Adrenal gland (tissue), 12 donors: ENCODE results near the gene PAPOLA. TPM values are rescaled to one million over a fixed set of nuclear protein-coding genes. Genes with fewer than 3 reads are reported as not detected.

Experiments used
- DNase-seq, 7 donors: peaks; one replicate each; pipeline ENCODE4 v3.0.0-alpha.2; 2019 to 2020
- H3K27ac ChIP-seq, 5 donors: fragments of 200-600 bp; sonication (generic) in 4 of 5; 1 replicate in 3 of 5; 2 replicates in 2 of 5; pipeline versions ENCODE4 v1.5.1 to v1.8.0; 2016 to 2020; ENCODE audit warnings: mild to moderate bottlenecking in 1 of 5
- H3K27me3 ChIP-seq: fragments of 200-600 bp; 2 replicates; pipeline ENCODE4 v1.8.0; 2021
- H3K36me3 ChIP-seq, 2 donors: fragments of 200-600 bp; replicated peaks in 1 of 2; 1 replicate in 1 of 2; 2 replicates in 1 of 2; pipeline versions ENCODE4 v1.5.1 to v1.8.0; 2018 to 2022
- H3K4me1 ChIP-seq, 2 donors: fragments of 200-600 bp; replicated peaks in 1 of 2; 1 replicate in 1 of 2; 2 replicates in 1 of 2; pipeline versions ENCODE4 v1.5.1 to v1.8.0; 2018 to 2021
- H3K4me3 ChIP-seq, 4 donors: fragments of 200-600 bp; sonication (generic) in 3 of 4; one replicate each; pipeline ENCODE4 v1.5.1; 2016 to 2018
- H3K9me3 ChIP-seq, 3 donors: fragments of 200-600 bp; sonication (generic) in 1 of 3; replicated peaks in 1 of 3; 1 replicate in 2 of 3; 2 replicates in 1 of 3; pipeline versions ENCODE4 v1.5.1 to v1.8.0; 2016 to 2021
- POLR2A ChIP-seq, 2 donors: fragments of 450-650 bp; IDR thresholded peaks; one replicate each; pipeline ENCODE4 v1.6.1; 2017; ENCODE audit warnings: antibody characterized with exemption in 2 of 2, mild to moderate bottlenecking in 2 of 2, moderate library complexity in 1 of 2
- WGBS, 4 donors: extraction: QIAGEN DNeasy Blood & Tissue Kit in 2 of 4; methylation state at CpG; one replicate each; pipeline versions ENCODE4 v1.1.5 to v1.1.7; 2013 to 2017; 5-methylcytosine and 5-hydroxymethylcytosine counted together
- intact Hi-C, 2 donors: fragments of 100-400 bp; cut with DNase I; formaldehyde crosslinking; loops; one replicate each; pipeline versions ENCODE4 v1.14.1 to v1.15.0; 2022 to 2023
- polyA plus RNA-seq, 3 donors: library from polyadenylated mRNA; stranded (reverse); fragments of 200-250 nt in 2 of 3; fragments of 350-450 nt in 1 of 3; fragmentation: Illumina TruSeq in 1 of 3; extraction: RNeasy Lipid Tissue Mini Kit (QIAGEN cat#74804) in 1 of 3; gene quantifications; one replicate each; pipeline ENCODE4 v1.2.3, GENCODE V29; 2013 to 2014
- total RNA-seq, 9 donors: library from RNA; depleted of rRNA in 4 of 9; stranded (reverse); fragments of >200 nt in 4 of 9; fragments of 120-200 nt in 1 of 9; fragmentation: NEBNext Ultra II Directional in 1 of 9; extraction: Animal tissue kit (Norgen Biotek cat#: 25700) in 1 of 9; gene quantifications; one replicate each; pipeline versions ENCODE4 v1.1.0 to v1.2.4, GENCODE V29; 2013 to 2023
- TF ChIP-seq, protein P1 (sequence below), 6 experiments: fragments of 450-650 bp in 4 of 6; fragments of 200-600 bp in 2 of 6; sonication (generic) in 1 of 6; IDR thresholded peaks; 1 replicate in 5 of 6; 2 replicates in 1 of 6; pipeline versions ENCODE4 v1.5.1 to v1.8.0; 2016 to 2021; ENCODE audit warnings: antibody characterized with exemption in 6 of 6, mild to moderate bottlenecking in 2 of 6, moderate library complexity in 1 of 6
- donor health status: healthy with polysubstance abuse.
- donor health status: Bipolar disorder and iron deficiency.
- donor health status: DM: yes; HTN: yes; CAD: no.
- donor health status: DM: no; HTN: no; CAD: no.
- donor health status: DM: no; HTN: no; CAD: no.
- donor health status: DM: yes; HTN: yes; CAD: no.

The PAPOLA gene
- total and polyA plus RNA-seq, 12 donors = 63.3 to 205 (median 156) TPM

DNA sequence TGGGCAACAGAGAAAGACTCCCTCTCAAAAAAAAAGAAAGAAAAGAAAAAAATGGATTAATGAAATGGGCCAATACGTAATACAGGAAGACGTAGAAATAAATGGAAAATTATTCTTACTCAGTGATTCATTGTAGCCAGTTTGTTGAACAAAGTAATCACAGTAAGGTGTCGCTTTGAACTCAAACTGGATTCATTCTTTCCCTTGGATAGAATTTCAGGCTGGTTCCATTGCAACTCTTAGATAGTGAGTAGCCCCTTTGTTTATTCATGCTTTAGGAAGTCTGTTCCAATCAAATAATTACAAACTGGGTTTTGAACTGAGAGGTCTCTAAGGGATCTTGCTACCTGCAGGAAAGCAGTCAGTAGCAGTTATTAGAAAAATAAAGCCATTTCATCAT is 42.3 kb upstream of the PAPOLA start:
- 85 to 97% (median 93%) methylated on average over 3 of the region's 3 CpGs for WGBS, 4 donors
- Histone ChIP-seq H3K4me1 (no peaks in the 10 kb centered on the region), H3K4me3 (no peak overlapping the region), H3K36me3 (no peaks in the 10 kb centered on the region), H3K27me3 (no peaks in the 10 kb centered on the region), H3K9me3 (no peaks in the 10 kb centered on the region), H3K27ac (no peak overlapping the region)
- intact Hi-C loops = no loop called here
- TF ChIP-seq, protein P1, sequence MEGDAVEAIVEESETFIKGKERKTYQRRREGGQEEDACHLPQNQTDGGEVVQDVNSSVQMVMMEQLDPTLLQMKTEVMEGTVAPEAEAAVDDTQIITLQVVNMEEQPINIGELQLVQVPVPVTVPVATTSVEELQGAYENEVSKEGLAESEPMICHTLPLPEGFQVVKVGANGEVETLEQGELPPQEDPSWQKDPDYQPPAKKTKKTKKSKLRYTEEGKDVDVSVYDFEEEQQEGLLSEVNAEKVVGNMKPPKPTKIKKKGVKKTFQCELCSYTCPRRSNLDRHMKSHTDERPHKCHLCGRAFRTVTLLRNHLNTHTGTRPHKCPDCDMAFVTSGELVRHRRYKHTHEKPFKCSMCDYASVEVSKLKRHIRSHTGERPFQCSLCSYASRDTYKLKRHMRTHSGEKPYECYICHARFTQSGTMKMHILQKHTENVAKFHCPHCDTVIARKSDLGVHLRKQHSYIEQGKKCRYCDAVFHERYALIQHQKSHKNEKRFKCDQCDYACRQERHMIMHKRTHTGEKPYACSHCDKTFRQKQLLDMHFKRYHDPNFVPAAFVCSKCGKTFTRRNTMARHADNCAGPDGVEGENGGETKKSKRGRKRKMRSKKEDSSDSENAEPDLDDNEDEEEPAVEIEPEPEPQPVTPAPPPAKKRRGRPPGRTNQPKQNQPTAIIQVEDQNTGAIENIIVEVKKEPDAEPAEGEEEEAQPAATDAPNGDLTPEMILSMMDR (IDR thresholded peaks at IDR 0.05) = no peak
- no peak for TF ChIP-seq POLR2A (IDR thresholded peaks at IDR 0.05)
- DNase-seq = no peak

DNA sequence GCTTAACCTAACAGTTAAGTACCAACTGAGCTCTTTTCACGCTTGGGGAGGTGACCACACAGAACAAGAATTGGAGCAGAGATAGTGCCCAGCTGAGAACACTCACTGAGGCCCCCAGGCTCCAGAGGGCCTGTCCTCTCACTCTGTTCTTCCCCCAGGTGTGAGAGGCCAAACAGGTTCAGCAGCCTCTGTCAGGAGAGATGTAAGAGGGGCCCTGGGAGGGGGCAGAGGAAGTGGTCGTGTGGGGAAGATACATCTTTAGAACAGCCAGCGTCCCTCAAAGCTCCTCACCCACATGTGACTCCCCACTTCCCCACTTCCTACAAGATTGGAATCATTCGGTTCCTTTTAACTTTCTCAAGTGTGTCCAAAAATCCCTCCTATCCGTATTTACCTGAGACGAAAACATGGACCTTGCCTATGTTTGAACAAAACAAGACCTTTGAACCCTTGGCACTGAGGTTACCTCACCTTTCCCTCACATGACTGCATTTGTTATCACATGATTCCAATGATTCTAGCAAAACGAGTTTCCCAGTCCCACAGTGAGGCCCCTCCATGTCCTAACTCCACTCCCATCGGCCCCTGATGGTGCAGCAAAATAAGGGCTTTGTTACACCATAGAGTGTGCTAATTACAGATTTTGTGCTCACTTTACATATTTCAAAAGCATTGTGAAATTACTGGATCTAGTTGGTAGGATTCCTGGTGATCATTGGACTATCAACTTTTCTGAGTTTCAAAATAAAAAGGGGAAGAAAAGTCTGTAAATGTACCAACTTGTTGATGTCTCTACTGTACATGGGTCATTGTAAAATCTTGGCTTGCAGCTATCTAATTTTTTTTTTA is 40.0 kb upstream of the PAPOLA start:
- intact Hi-C loops = no loop called here
- no peaks in the 10 kb centered on the region for H3K4me1 ChIP-seq
- WGBS, 4 donors = 78 to 82% (median 79%) methylated on average over 8 of the region's 8 CpGs

DNA sequence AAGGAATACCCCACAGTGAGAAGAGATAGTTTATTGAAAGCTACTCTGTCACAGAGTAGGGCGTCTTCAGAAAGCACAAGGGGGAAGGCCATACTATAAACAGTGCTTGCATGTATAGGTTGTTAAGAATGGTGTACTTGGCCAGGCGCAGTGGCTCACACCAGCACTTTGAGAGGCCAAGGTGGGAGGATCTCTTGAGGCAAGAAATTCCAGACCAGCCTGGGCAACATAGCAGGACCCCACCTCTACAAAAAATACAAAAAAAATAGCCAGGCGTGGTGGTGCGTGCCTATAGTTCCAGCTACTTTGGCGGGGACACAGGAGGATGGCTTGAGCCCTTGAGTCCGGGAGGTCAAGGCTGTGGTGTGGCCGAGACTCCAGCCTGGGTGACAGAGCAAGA is 38.0 kb upstream of the PAPOLA start:
- intact Hi-C loops = no loop called here
- TF ChIP-seq, protein P1 (IDR thresholded peaks at IDR 0.05) = no peak
- TF ChIP-seq POLR2A (IDR thresholded peaks at IDR 0.05) = no peak
- Histone ChIP-seq H3K4me1 (no peaks in the 10 kb centered on the region), H3K9me3 (no peaks in the 10 kb centered on the region), H3K36me3 (no peaks in the 10 kb centered on the region), H3K27ac (no peak overlapping the region), H3K27me3 (no peaks in the 10 kb centered on the region), H3K4me3 (no peak overlapping the region)
- 79 to 91% (median 85%) methylated on average over 7 of the region's 7 CpGs for WGBS, 4 donors
- no peak for DNase-seq

More for the DNA sequence above, 40.0 kb upstream of the PAPOLA start:
- no peaks in the 10 kb centered on the region for H3K36me3 ChIP-seq
- no peak overlapping the region for H3K27ac ChIP-seq
- no peak for TF ChIP-seq POLR2A (IDR thresholded peaks at IDR 0.05)
- TF ChIP-seq, protein P1 (IDR thresholded peaks at IDR 0.05) = no peak
- no peaks in the 10 kb centered on the region for H3K27me3 ChIP-seq
- no peak for DNase-seq
- H3K9me3 ChIP-seq = no peaks in the 10 kb centered on the region
- no peak overlapping the region for H3K4me3 ChIP-seq

DNA sequence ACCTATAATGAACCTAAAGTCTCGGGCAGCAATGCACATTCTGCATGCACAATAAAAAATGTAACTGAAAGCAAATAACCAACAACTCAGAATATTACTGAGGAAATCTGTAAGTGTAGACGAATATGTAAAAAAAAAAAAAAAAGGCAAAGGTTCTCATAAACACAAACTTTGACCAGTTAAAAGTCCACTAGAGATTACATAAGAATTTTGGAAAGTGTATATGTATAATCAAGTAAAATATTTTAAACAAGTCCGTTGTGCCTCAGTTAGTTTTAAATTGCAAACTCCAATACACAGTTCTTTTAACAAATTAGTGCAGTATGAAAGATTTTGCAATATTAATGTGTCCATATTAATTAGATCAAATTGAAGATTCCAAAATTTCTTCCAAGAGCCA is 35.3 kb upstream of the PAPOLA start:
- H3K27ac ChIP-seq = no peak overlapping the region
- H3K9me3 ChIP-seq = no peaks in the 10 kb centered on the region
- DNase-seq = no peak
- H3K4me1 ChIP-seq = no peaks in the 10 kb centered on the region
- intact Hi-C loops = no loop called here
- H3K4me3 ChIP-seq = no peak overlapping the region
- no peaks in the 10 kb centered on the region for H3K36me3 ChIP-seq
- WGBS, 4 donors = 79 to 83% (median 82%) methylated on average over 3 of the region's 3 CpGs
- no peaks in the 10 kb centered on the region for H3K27me3 ChIP-seq
- TF ChIP-seq POLR2A (IDR thresholded peaks at IDR 0.05) = no peak
- TF ChIP-seq, protein P1 (IDR thresholded peaks at IDR 0.05) = no peak
